ENCODE results near the gene CDH10. TPM values are rescaled to one million over a fixed set of nuclear protein-coding genes. Genes with fewer than 3 reads are reported as not detected.

Gene CDH10
- total and polyA plus RNA-seq, 8 donors, result 4.2 TPM; not detected in 7

DNA sequence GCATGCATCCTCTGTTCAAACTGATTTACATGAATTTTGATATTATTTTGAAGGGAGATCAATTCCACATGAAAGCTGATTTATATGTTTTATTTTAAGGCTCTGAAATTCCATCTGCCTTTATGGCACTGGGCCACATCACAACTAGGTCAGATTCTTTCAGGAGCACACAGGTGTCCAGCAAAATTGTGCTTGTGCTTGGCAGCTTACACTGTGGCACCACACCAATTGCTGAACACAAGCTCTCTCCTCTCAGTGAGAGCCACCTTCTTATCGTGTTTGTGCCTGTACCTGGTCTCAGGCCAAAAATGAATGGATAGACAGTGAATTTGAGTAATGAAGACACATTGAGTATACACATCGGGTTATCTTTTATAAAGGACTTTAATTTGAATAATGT, 200.4 kb downstream of the CDH10 start:
- Histone ChIP-seq H3K27me3 (no peaks in the 10 kb centered on the region), H3K9me3 (no peaks in the 10 kb centered on the region), H3K27ac (no peak overlapping the region), H3K4me1 (no peaks in the 10 kb centered on the region), H3K4me3 (no peak overlapping the region), H3K36me3 (no peaks in the 10 kb centered on the region)
- TF ChIP-seq EP300 (IDR thresholded peaks at IDR 0.05) (no peak), CTCF (IDR thresholded peaks at IDR 0.05) (no peak), POLR2AphosphoS5 (IDR thresholded peaks at IDR 0.05) (no peak), POLR2A (IDR thresholded peaks at IDR 0.05) (no peak)
- WGBS, 5 donors, result 47 to 69% (median 62%) methylated on average over 2 of the region's 2 CpGs
- intact Hi-C loops (cut with DNase I; ENCODE audit: low total_unique reads), result no loop called here
- DNase-seq, result no peak

DNA sequence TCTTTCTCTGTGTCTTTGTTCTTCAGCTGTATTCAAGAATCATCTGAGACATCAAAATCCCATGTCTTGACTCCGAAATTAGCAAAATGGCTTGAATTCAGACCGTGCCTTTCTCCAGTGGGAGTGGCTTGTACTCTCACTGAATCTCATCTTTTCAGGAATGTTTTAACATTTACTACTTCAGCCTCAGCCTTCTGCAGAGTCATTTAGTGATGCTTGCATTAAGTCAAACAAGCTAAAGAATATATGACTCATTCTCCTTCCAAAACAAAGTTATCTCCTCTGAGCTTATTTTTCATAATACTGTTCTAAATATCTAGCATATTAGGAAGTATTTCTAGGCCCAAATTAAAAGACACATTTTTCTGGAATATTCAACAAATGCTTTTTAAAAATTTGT, 205.3 kb downstream of the CDH10 start:
- H3K4me3 ChIP-seq, result no peak overlapping the region
- no peaks in the 10 kb centered on the region for H3K36me3 ChIP-seq
- H3K4me1 ChIP-seq, result no peaks in the 10 kb centered on the region
- no peaks in the 10 kb centered on the region for H3K9me3 ChIP-seq
- TF ChIP-seq EP300 (IDR thresholded peaks at IDR 0.05) (no peak), POLR2AphosphoS5 (IDR thresholded peaks at IDR 0.05) (no peak), CTCF (IDR thresholded peaks at IDR 0.05) (no peak), POLR2A (IDR thresholded peaks at IDR 0.05) (no peak)
- no peaks in the 10 kb centered on the region for H3K27me3 ChIP-seq
- 41 to 62% (median 56%) methylated on average over 2 of the region's 2 CpGs for WGBS, 5 donors
- no peak overlapping the region for H3K27ac ChIP-seq
- no peak for DNase-seq
- intact Hi-C loops (cut with DNase I; ENCODE audit: low total_unique reads), result no loop called here

Small RNA genes within 50 kb of the gene (small RNA-seq; reads per million reads assigned to genes)
- gene AC091885.1 (0 reads per million in 4 donors), gene RF00017 (0 reads per million in 4 donors)

Measured in stomach (tissue), 9 donors.